Placental pericyte (primary cell): Measurements from ENCODE around the gene DNAJC5G. TPM values are rescaled to one million over a fixed set of nuclear protein-coding genes. Genes with fewer than 3 reads are reported as not detected.

Source experiments
- total RNA-seq: library from RNA; depleted of rRNA; stranded (reverse); fragments of >200 nt; gene quantifications from 2 replicates; pipeline ENCODE4 v1.2.3, GENCODE V29; 2012

The DNAJC5G gene
- total RNA-seq: not detected in 2 replicates

GRCh38 chr2:27275211-27276150 lies at the start of gene DNAJC5G:
TSS of gene DNAJC5G (plus strand) at chr2:27275433. CDS start at chr2:27276729, 1,296 bp downstream.

GRCh38 chr2:27262379-27263286 lies 12.6 kb upstream of the DNAJC5G start, which contains the start of gene SLC30A3:
TSS of gene SLC30A3 (minus strand) at chr2:27263047. CDS start at chr2:27262906, 141 bp downstream.

GRCh38 chr2:27281855-27282559 lies 6.8 kb downstream of the DNAJC5G start, which contains the start of gene TRIM54:
TSS of gene TRIM54 (plus strand) at chr2:27282429. CDS start at chr2:27282732, 303 bp downstream.

GRCh38 chr2:27308359-27308881 lies 33.2 kb downstream of the DNAJC5G start, which contains the start of gene UCN:
TSS of gene UCN (minus strand) at chr2:27308445. CDS start at chr2:27307895, 550 bp downstream.

GRCh38 chr2:27322766-27323595 lies 47.7 kb downstream of the DNAJC5G start, which contains the start of gene MPV17:
TSS of gene MPV17 (minus strand) at chr2:27323097. CDS start at chr2:27322517, 580 bp downstream.

Other genes with a start within 250 kb of the DNAJC5G start
- 74.2 and 98.0 TPM in 2 replicates for gene TMEM214, start 242.5 kb upstream of the DNAJC5G start, total RNA-seq
- 24.9 TPM in 2 replicates for gene AGBL5, start 223.8 kb upstream of the DNAJC5G start, total RNA-seq
- gene OST4, start 203.8 kb upstream of the DNAJC5G start, total RNA-seq: 124 and 174 TPM in 2 replicates
- gene EMILIN1, start 196.8 kb upstream of the DNAJC5G start, total RNA-seq: 189 and 203 TPM in 2 replicates
- gene KHK, start 188.7 kb upstream of the DNAJC5G start, total RNA-seq: 0.22 and 1.3 TPM in 2 replicates
- 0.88 TPM in 1 of 2 replicates, not detected in the other for gene CGREF1, start 156.3 kb upstream of the DNAJC5G start, total RNA-seq
- gene ABHD1, start 151.6 kb upstream of the DNAJC5G start, total RNA-seq: not detected in 2 replicates
- gene PREB, start 140.8 kb upstream of the DNAJC5G start, total RNA-seq: 76.7 and 108 TPM in 2 replicates
- not detected in 2 replicates for gene PRR30, start 136.0 kb upstream of the DNAJC5G start, total RNA-seq
- gene TCF23, start 126.4 kb upstream of the DNAJC5G start, total RNA-seq: not detected in 2 replicates
- gene ATRAID, start 63.4 kb upstream of the DNAJC5G start, total RNA-seq: 143 and 170 TPM in 2 replicates
- 39.6 and 59.4 TPM in 2 replicates for gene SLC5A6, start 63.2 kb upstream of the DNAJC5G start, total RNA-seq
- gene CAD, start 58.1 kb upstream of the DNAJC5G start, total RNA-seq: 34.4 and 72.2 TPM in 2 replicates
- gene SLC30A3, start 12.4 kb upstream of the DNAJC5G start, total RNA-seq: 0.14 TPM in 1 of 2 replicates, not detected in the other
- not detected in 2 replicates for gene TRIM54, start 7.0 kb downstream of the DNAJC5G start, total RNA-seq
- 0.86 and 1.1 TPM in 2 replicates for gene UCN, start 33.0 kb downstream of the DNAJC5G start, total RNA-seq
- gene MPV17, start 47.7 kb downstream of the DNAJC5G start, total RNA-seq: 64.8 and 67.7 TPM in 2 replicates
- gene GTF3C2, start 81.3 kb downstream of the DNAJC5G start, total RNA-seq: 31.7 and 63.6 TPM in 2 replicates
- gene EIF2B4, start 94.9 kb downstream of the DNAJC5G start, total RNA-seq: 29.1 and 37.9 TPM in 2 replicates
- gene SNX17, start 95.2 kb downstream of the DNAJC5G start, total RNA-seq: 141 and 166 TPM in 2 replicates
- 11.5 and 12.3 TPM in 2 replicates for gene ZNF513, start 105.3 kb downstream of the DNAJC5G start, total RNA-seq
- 98.0 and 99.6 TPM in 2 replicates for gene PPM1G, start 134.2 kb downstream of the DNAJC5G start, total RNA-seq
- 136 and 159 TPM in 2 replicates for gene NRBP1, start 153.2 kb downstream of the DNAJC5G start, total RNA-seq
- gene KRTCAP3, start 166.9 kb downstream of the DNAJC5G start, total RNA-seq: not detected in 2 replicates
- gene IFT172, start 214.3 kb downstream of the DNAJC5G start, total RNA-seq: 14.2 and 18.5 TPM in 2 replicates
- 2.2 and 14.0 TPM in 2 replicates for gene FNDC4, start 219.8 kb downstream of the DNAJC5G start, total RNA-seq
- 0.43 TPM in 1 of 2 replicates, not detected in the other for gene GCKR, start 221.4 kb downstream of the DNAJC5G start, total RNA-seq